Astrocyte (in vitro differentiated cells and primary cell): ENCODE results near the gene USP36. TPM values are rescaled to one million over a fixed set of nuclear protein-coding genes. Genes with fewer than 3 reads are reported as not detected.

Experiments used
- DNase-seq: peaks from one replicate; pipeline ENCODE4 v3.0.0-alpha.2; 2010; ENCODE audit warnings: low read depth
- FAIRE-seq: peaks from 2 replicates; lab custom pipeline; 2011; peaks lifted over from hg19 to GRCh38; lab: Jason Lieb, UNC
- H2AFZ ChIP-seq: 2 replicates; pipeline ENCODE4 v1.6.0; 2012; ENCODE audit warnings: low read depth, low read length, inconsistent platforms
- H3K27ac ChIP-seq: 2 replicates; pipeline ENCODE4 v1.5.1; 2011; ENCODE audit warnings: low read depth, low read length, inconsistent platforms
- H3K27me3 ChIP-seq: 2 replicates; pipeline ENCODE4 v1.6.0; 2011; ENCODE audit warnings: low read length, inconsistent platforms; ENCODE audit not compliant: insufficient read depth
- H3K36me3 ChIP-seq: 2 replicates; pipeline ENCODE4 v1.5.1; 2011; ENCODE audit warnings: low read length, inconsistent platforms; ENCODE audit not compliant: insufficient read depth
- H3K4me1 ChIP-seq: 2 replicates; pipeline ENCODE4 v1.5.1; 2011; ENCODE audit warnings: low read length, inconsistent platforms; ENCODE audit not compliant: insufficient read depth
- H3K4me2 ChIP-seq: 2 replicates; pipeline ENCODE4 v1.6.0; 2012; ENCODE audit warnings: low read length, inconsistent platforms
- H3K4me3 ChIP-seq: 2 replicates; pipeline ENCODE4 v1.5.1; 2011; ENCODE audit warnings: low read depth, mild to moderate bottlenecking, low read length, inconsistent platforms; ENCODE audit not compliant: insufficient read depth
- H3K79me2 ChIP-seq: 2 replicates; pipeline ENCODE4 v1.6.0; 2012; ENCODE audit warnings: mild to moderate bottlenecking, low read length, inconsistent platforms; ENCODE audit not compliant: insufficient read depth
- H3K9ac ChIP-seq: 2 replicates; pipeline ENCODE4 v1.6.0; 2012; ENCODE audit warnings: mild to moderate bottlenecking, low read length, inconsistent platforms
- H3K9me3 ChIP-seq: 2 replicates; pipeline ENCODE4 v1.5.1; 2012; ENCODE audit warnings: low read depth, mild to moderate bottlenecking, low read length, inconsistent platforms; ENCODE audit not compliant: insufficient read depth
- H4K20me1 ChIP-seq: 2 replicates; pipeline ENCODE4 v1.6.0; 2012; ENCODE audit warnings: low read length, inconsistent platforms; ENCODE audit not compliant: insufficient read depth
- H3K27ac Mint-ChIP-seq: one replicate; pipeline ENCODE4 v1.8.0; 2021; ENCODE audit warnings: mild to moderate bottlenecking, mixed read lengths; ENCODE audit not compliant: unreplicated experiment
- H3K27me3 Mint-ChIP-seq: one replicate; pipeline ENCODE4 v1.8.0; 2021; ENCODE audit warnings: low read depth, mixed read lengths; ENCODE audit not compliant: unreplicated experiment
- H3K36me3 Mint-ChIP-seq: one replicate; pipeline ENCODE4 v1.8.0; 2021; ENCODE audit warnings: low read depth, mixed read lengths; ENCODE audit not compliant: unreplicated experiment
- H3K4me1 Mint-ChIP-seq: one replicate; pipeline ENCODE4 v1.8.0; 2021; ENCODE audit warnings: low read depth, mixed read lengths; ENCODE audit not compliant: unreplicated experiment
- H3K4me3 Mint-ChIP-seq: one replicate; pipeline ENCODE4 v1.8.0; 2021; ENCODE audit warnings: mild to moderate bottlenecking, moderate library complexity, mixed read lengths; ENCODE audit not compliant: unreplicated experiment
- H3K9me3 Mint-ChIP-seq: one replicate; pipeline ENCODE4 v1.8.0; 2021; ENCODE audit warnings: mild to moderate bottlenecking, mixed read lengths; ENCODE audit not compliant: unreplicated experiment
- CTCF ChIP-seq: IDR thresholded peaks from 2 replicates; pipeline ENCODE4 v1.5.1; 2011; ENCODE audit warnings: low read depth, mild to moderate bottlenecking, inconsistent platforms, low read length, moderate library complexity; ENCODE audit not compliant: insufficient read depth
- EZH2 ChIP-seq: IDR thresholded peaks from 2 replicates; pipeline ENCODE4 v1.6.1; 2012; ENCODE audit warnings: mild to moderate bottlenecking, low read length, inconsistent platforms; ENCODE audit not compliant: insufficient read depth
- total RNA-seq: library from RNA; stranded (reverse); gene quantifications from 2 replicates; pipeline ENCODE4 v1.2.1, GENCODE V29; 2021

Gene USP36
- total RNA-seq, 1 donor from 2014 or later = 51.0 TPM

DNA sequence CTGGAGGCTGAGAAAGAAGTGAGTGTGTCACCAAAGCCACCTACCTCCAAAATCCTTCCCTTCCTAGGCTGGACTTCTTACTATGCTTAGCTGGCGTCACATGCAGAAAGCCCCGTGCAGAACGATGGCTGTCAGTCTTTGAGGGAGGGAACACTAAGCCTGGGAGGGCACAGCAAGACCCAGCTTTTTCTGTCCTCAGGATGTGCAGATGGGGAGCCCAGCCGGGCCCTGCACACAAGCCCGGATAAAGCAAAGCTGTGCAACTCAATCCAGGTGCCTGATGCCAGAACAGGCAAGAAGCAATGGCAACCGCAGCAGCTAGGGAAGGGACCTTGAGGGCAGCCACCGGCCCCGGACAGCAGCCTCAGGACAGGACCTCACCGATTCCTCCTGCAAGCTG is 13.9 kb upstream of the USP36 start:
- FAIRE-seq = no peak
- Histone ChIP-seq H4K20me1 (peaks cover 13% of the 10 kb centered on the region), H3K79me2 (no peaks in the 10 kb centered on the region), H3K4me2 (no peak overlapping the region), H3K4me3 (no peak overlapping the region), H2AFZ (no peak overlapping the region), H3K4me1 (no peaks in the 10 kb centered on the region), H3K27me3 (no peaks in the 10 kb centered on the region), H3K9ac (no peak overlapping the region), H3K36me3 (peaks cover 36% of the 10 kb centered on the region), H3K9me3 (no peaks in the 10 kb centered on the region), H3K27ac (no peak overlapping the region)
- H3K36me3 Mint-ChIP-seq = peaks cover 2% of the 10 kb centered on the region
- DNase-seq = no peak
- no peaks in the 10 kb centered on the region for H3K4me1 Mint-ChIP-seq
- no peak overlapping the region for H3K27ac Mint-ChIP-seq
- TF ChIP-seq CTCF (no peak), EZH2 (no peak)
- no peaks in the 10 kb centered on the region for H3K27me3 Mint-ChIP-seq
- no peaks in the 10 kb centered on the region for H3K9me3 Mint-ChIP-seq
- no peak overlapping the region for H3K4me3 Mint-ChIP-seq

GRCh38 chr17:78853926-78854394 is 13.3 kb upstream of the USP36 start:
- Histone ChIP-seq H4K20me1 (peaks cover 13% of the 10 kb centered on the region), H3K27ac (no peak overlapping the region), H3K36me3 (peaks cover 36% of the 10 kb centered on the region), H3K79me2 (no peaks in the 10 kb centered on the region), H3K27me3 (no peaks in the 10 kb centered on the region), H3K9ac (no peak overlapping the region), H3K4me2 (no peak overlapping the region), H3K4me1 (no peaks in the 10 kb centered on the region), H2AFZ (no peak overlapping the region), H3K4me3 (no peak overlapping the region), H3K9me3 (no peaks in the 10 kb centered on the region)
- Mint-ChIP-seq H3K9me3 (no peaks in the 10 kb centered on the region), H3K27me3 (no peaks in the 10 kb centered on the region), H3K27ac (no peak overlapping the region), H3K4me3 (no peak overlapping the region), H3K4me1 (no peaks in the 10 kb centered on the region), H3K36me3 (peaks cover 2% of the 10 kb centered on the region)
- TF ChIP-seq EZH2 (no peak), CTCF (no peak)
- FAIRE-seq = no peak
- DNase-seq = no peak

GRCh38 chr17:78852709-78853121 is 12.1 kb upstream of the USP36 start:
- FAIRE-seq = no peak

More at GRCh38 chr17:78852709-78853121, 12.1 kb upstream of the USP36 start:
- H3K4me3 ChIP-seq = no peak overlapping the region
- Mint-ChIP-seq H3K27me3 (no peaks in the 10 kb centered on the region), H3K36me3 (peaks cover 2% of the 10 kb centered on the region), H3K4me1 (no peaks in the 10 kb centered on the region), H3K4me3 (no peak overlapping the region), H3K9me3 (no peaks in the 10 kb centered on the region), H3K27ac (no peak overlapping the region)
- H4K20me1 ChIP-seq = peaks cover 13% of the 10 kb centered on the region
- H3K27me3 ChIP-seq = no peaks in the 10 kb centered on the region
- no peak overlapping the region for H2AFZ ChIP-seq
- DNase-seq = no peak
- H3K9ac ChIP-seq = no peak overlapping the region
- H3K36me3 ChIP-seq = peaks cover 36% of the 10 kb centered on the region
- no peak overlapping the region for H3K4me2 ChIP-seq
- H3K27ac ChIP-seq = no peak overlapping the region
- H3K4me1 ChIP-seq = no peaks in the 10 kb centered on the region
- no peaks in the 10 kb centered on the region for H3K9me3 ChIP-seq
- TF ChIP-seq CTCF (no peak), EZH2 (no peak)
- H3K79me2 ChIP-seq = no peaks in the 10 kb centered on the region
